Stimulated activated CD8-positive, alpha-beta memory T cell treated with anti-CD3 and anti-CD28 coated beads, Interleukin-15, amount 100 ng/mL, for 1 hour (primary cell): Measurements from ENCODE around the gene SPRR2F.

Experiments used
- DNase-seq: peaks from one replicate; pipeline ENCODE4 v3.0.0-alpha.2; 2020; ENCODE audit warnings: low read depth

Gene SPRR2F

DNA sequence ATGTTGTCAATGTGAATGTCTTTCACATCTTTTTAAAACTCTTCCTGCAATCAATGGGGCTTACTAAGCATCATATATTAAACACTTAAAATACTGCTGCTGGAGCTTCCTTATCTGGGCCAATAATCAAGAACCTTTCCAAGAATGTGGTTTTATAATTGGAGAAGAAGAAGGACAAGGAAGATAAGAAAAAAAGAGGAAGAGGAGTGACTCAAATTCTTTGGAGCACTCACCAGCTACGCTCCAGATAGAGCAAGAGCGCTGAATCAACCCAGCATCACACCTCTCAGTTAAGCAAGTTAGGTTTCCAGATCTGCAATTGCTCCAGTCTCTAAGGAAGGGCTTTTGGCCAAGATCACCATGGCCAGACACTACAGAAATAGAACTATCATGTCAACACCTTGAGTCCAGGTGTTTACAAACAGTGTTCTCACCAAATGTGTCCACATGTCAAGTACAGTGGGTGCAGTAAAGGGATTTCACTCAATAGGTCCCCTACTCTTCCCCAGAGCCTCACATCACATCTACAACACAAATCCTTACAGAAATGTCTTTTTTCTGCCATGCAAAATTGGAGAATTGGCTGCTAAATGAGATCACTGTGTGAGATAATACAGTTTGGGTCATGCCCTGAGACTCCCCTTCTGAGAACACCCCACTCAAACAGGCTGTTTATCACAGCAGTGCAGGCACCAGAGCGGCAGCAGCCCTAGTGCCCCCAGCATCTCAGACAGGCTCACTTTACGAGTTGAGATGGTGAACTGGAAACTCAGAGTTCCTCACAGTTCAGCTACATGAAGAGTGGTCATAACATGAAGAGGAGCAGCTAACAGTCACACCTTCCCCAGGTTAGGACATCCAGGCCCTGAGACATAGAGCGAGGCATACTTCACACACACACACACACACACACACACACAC lies 40.2 kb downstream of the SPRR2F start:
- DNase-seq: no peak

GRCh38 chr1:153071511-153071910 lies 41.8 kb downstream of the SPRR2F start, which contains the start of gene SPRR2B:
SPRR2B (minus strand) TSS chr1:153071611; CDS start chr1:153070839, 772 bp downstream.
- DNase-seq: no peak

DNA sequence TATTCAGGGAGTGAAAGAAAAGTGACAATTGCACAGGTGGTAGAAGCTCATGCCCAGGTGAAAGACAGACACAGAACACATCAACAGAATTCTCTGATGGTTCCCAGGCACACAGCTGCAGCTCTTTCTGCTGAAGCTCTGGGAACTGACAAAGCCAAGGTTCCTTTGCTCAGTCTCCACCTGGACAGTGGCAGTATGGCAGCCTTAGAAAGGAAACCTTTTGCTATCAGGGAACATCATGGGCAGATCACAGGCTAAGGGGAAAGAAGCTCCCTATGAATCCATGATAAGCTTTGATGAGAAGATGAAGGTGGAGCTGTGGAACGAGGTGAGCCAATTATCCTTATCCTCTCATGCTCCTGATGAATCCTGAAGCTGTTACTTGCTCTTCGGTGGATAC lies 43.1 kb downstream of the SPRR2F start:
- DNase-seq: no peak
